ENCODE results near the gene CPAMD8.

- TF ChIP-seq POLR2AphosphoS5 (IDR thresholded peaks at IDR 0.05; ENCODE audit: low read depth, low read length): no peak
- no peak for TF ChIP-seq JUND (IDR thresholded peaks at IDR 0.05)
- no peak for TF ChIP-seq CTCF (IDR thresholded peaks at IDR 0.05 in 2 of 3, conservative IDR thresholded peaks at IDR 0.05 in 1 of 3; ENCODE audit: borderline replicate concordance in 1 of 3, insufficient read depth in 1 of 3, low read depth in 2 of 3, low read length in 2 of 3)
- TF ChIP-seq EZH2 (IDR thresholded peaks at IDR 0.05): no peak
- no peak for TF ChIP-seq POLR2A (IDR thresholded peaks at IDR 0.05; ENCODE audit: borderline replicate concordance, extremely low read depth, insufficient read depth, insufficient read length)
- no peak for TF ChIP-seq RAD21 (IDR thresholded peaks at IDR 0.05; ENCODE audit: low read depth)
- no peak for TF ChIP-seq EZH2phosphoT487 (IDR thresholded peaks at IDR 0.05; ENCODE audit: borderline replicate concordance)
These were observed 98.7 kb downstream of the CPAMD8 start for GRCh38 chr19:16927883-16928282.
